Esophagus muscularis mucosa (tissue), 4 donors: ENCODE measurements around the gene SLC4A4. TPM values are rescaled to one million over a fixed set of nuclear protein-coding genes. Genes with fewer than 3 reads are reported as not detected.

ENCODE experiments used
- DNase-seq: peaks from one replicate; pipeline ENCODE4 v3.0.0-alpha.2; 2017; ENCODE audit errors: extremely low spot score
- H3K27ac ChIP-seq, 4 donors: fragments of 200-600 bp; sonication (generic); replicated peaks in 1 of 4; 1 replicate in 3 of 4; 2 replicates in 1 of 4; pipeline ENCODE4 v1.5.1; 2016 to 2019; ENCODE audit warnings: mild to moderate bottlenecking in 1 of 4
- H3K27me3 ChIP-seq, 4 donors: fragments of 200-600 bp; sonication (generic); one replicate each; pipeline versions ENCODE4 v1.5.1 to v1.6.0; 2016 to 2019
- H3K36me3 ChIP-seq, 4 donors: fragments of 200-600 bp; sonication (generic); one replicate each; pipeline ENCODE4 v1.5.1; 2016 to 2019
- H3K4me1 ChIP-seq, 4 donors: fragments of 200-600 bp; sonication (generic); one replicate each; pipeline ENCODE4 v1.5.1; 2016 to 2019
- H3K4me3 ChIP-seq, 4 donors: fragments of 200-600 bp; sonication (generic); 1 replicate in 2 of 4; 2 replicates in 2 of 4; pipeline ENCODE4 v1.5.1; 2016 to 2019; ENCODE audit warnings: mild to moderate bottlenecking in 4 of 4, moderate library complexity in 1 of 4
- H3K9me3 ChIP-seq, 4 donors: fragments of 200-600 bp; sonication (generic); 1 replicate in 3 of 4; 2 replicates in 1 of 4; pipeline ENCODE4 v1.5.1; 2016 to 2019
- EP300 ChIP-seq: sonication (generic); formaldehyde crosslinking; IDR thresholded peaks from one replicate; pipeline ENCODE4 v1.6.1; 2017; ENCODE audit warnings: antibody characterized with exemption
- POLR2A ChIP-seq: fragments of 450-650 bp; IDR thresholded peaks from one replicate; pipeline ENCODE4 v1.6.1; 2017; ENCODE audit warnings: antibody characterized with exemption, moderate library complexity, mild to moderate bottlenecking, low read depth
- POLR2AphosphoS5 ChIP-seq, 2 donors: sonication (generic); formaldehyde crosslinking; IDR thresholded peaks; one replicate each; pipeline ENCODE4 v1.6.1; 2017; ENCODE audit warnings: antibody characterized with exemption in 2 of 2
- WGBS: methylation state at CpG from one replicate; pipeline ENCODE4 v1.1.5; 2018; 5-methylcytosine and 5-hydroxymethylcytosine counted together
- intact Hi-C: fragments of 100-400 bp; cut with DNase I; formaldehyde crosslinking; loops from one replicate; pipeline ENCODE4 v1.15.1; 2023
- total RNA-seq, 4 donors: library from RNA; depleted of rRNA; stranded (reverse); fragments of >200 nt; gene quantifications; one replicate each; pipeline versions ENCODE4 v1.1.0 to v1.2.1, GENCODE V29; 2016
- TF ChIP-seq, protein P1 (sequence below), 3 experiments: fragments of 200-600 bp in 2 of 3; fragments of 450-650 bp in 1 of 3; sonication (generic) in 2 of 3; IDR thresholded peaks; one replicate each; pipeline ENCODE4 v1.5.1; 2017 to 2019; ENCODE audit warnings: antibody characterized with exemption in 3 of 3, mild to moderate bottlenecking in 2 of 3, moderate library complexity in 1 of 3

Gene SLC4A4
- total RNA-seq, 4 donors from 2014 or later: 1.2 to 4.8 (median 2.7) TPM

- H3K9me3 ChIP-seq: no peaks in the 10 kb centered on the region
- H3K4me3 ChIP-seq: no peak overlapping the region
- DNase-seq: no peak
- H3K27ac ChIP-seq: no peak overlapping the region
- no peaks in the 10 kb centered on the region for H3K4me1 ChIP-seq
- WGBS: 77% methylated on average over 4 of the region's 4 CpGs
- H3K36me3 ChIP-seq: no peaks in the 10 kb centered on the region
- intact Hi-C loops: no loop called here
- no peaks in the 10 kb centered on the region for H3K27me3 ChIP-seq
- TF ChIP-seq, protein P1, sequence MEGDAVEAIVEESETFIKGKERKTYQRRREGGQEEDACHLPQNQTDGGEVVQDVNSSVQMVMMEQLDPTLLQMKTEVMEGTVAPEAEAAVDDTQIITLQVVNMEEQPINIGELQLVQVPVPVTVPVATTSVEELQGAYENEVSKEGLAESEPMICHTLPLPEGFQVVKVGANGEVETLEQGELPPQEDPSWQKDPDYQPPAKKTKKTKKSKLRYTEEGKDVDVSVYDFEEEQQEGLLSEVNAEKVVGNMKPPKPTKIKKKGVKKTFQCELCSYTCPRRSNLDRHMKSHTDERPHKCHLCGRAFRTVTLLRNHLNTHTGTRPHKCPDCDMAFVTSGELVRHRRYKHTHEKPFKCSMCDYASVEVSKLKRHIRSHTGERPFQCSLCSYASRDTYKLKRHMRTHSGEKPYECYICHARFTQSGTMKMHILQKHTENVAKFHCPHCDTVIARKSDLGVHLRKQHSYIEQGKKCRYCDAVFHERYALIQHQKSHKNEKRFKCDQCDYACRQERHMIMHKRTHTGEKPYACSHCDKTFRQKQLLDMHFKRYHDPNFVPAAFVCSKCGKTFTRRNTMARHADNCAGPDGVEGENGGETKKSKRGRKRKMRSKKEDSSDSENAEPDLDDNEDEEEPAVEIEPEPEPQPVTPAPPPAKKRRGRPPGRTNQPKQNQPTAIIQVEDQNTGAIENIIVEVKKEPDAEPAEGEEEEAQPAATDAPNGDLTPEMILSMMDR (IDR thresholded peaks at IDR 0.05): no peak
- TF ChIP-seq EP300: no peak
- no peak for TF ChIP-seq POLR2AphosphoS5 (IDR thresholded peaks at IDR 0.05)
- TF ChIP-seq POLR2A: no peak
Measured at GRCh38 chr4:71460371-71460770, 121.6 kb downstream of the SLC4A4 start.

DNA sequence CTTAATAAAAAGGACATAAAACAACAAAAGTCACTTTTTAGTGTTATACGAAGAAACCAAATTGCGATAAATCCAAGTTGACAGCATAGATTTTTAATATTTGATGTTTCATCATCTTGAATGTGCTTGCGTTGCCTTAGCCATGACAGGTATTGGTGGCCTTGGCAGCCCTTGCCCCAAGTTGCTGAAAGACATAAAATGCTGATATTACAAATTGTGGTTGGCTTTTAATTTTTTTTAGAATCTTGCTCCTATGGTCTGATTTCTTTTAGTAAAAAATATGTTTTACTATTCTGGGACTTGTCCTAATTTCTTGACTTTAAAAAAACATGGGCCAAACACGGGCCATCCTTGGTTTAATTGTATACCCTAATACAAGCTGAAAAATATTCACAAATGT lies 122.6 kb downstream of the SLC4A4 start:
- Histone ChIP-seq H3K4me1 (no peaks in the 10 kb centered on the region), H3K36me3 (no peaks in the 10 kb centered on the region), H3K9me3 (no peaks in the 10 kb centered on the region), H3K4me3 (no peak overlapping the region), H3K27ac (no peak overlapping the region), H3K27me3 (no peaks in the 10 kb centered on the region)
- TF ChIP-seq EP300 (no peak), POLR2AphosphoS5 (IDR thresholded peaks at IDR 0.05) (no peak), POLR2A (no peak)
- TF ChIP-seq, protein P1 (IDR thresholded peaks at IDR 0.05): no peak
- WGBS: 95% methylated on average over 4 of the region's 4 CpGs
- intact Hi-C loops: no loop called here
- no peak for DNase-seq

DNA sequence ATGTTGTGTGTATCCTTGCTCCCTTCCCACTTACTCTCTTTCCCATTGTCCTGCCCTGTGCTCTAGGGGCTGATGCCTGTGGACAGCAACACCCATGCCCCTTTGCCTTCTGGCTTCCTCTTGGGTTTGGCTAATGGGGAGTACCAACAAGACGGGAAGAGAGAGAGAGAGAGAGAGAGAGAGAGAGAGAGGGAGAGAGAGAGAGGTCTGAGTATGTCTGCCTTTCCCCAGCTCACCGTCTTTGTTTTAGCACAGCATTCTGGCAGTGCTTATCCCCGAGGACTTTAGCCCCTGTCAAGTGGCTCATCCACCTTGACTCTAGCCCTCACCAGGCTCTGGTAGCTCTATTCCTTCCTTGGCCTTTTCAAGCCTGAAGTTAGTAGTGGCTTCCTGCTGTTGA lies 128.0 kb downstream of the SLC4A4 start:
- Histone ChIP-seq H3K36me3 (peaks cover 0 to 6% (median 0%) of the 10 kb centered on the region in 4 donors), H3K9me3 (no peaks in the 10 kb centered on the region), H3K4me1 (no peaks in the 10 kb centered on the region), H3K27ac (no peak overlapping the region), H3K4me3 (no peak overlapping the region), H3K27me3 (no peaks in the 10 kb centered on the region)
- intact Hi-C loops: no loop called here
- WGBS: 79% methylated on average over 3 of the region's 3 CpGs
- no peak for DNase-seq
- TF ChIP-seq POLR2AphosphoS5 (IDR thresholded peaks at IDR 0.05): no peak
- no peak for TF ChIP-seq POLR2A
- TF ChIP-seq, protein P1 (IDR thresholded peaks at IDR 0.05): no peak
- no peak for TF ChIP-seq EP300

DNA sequence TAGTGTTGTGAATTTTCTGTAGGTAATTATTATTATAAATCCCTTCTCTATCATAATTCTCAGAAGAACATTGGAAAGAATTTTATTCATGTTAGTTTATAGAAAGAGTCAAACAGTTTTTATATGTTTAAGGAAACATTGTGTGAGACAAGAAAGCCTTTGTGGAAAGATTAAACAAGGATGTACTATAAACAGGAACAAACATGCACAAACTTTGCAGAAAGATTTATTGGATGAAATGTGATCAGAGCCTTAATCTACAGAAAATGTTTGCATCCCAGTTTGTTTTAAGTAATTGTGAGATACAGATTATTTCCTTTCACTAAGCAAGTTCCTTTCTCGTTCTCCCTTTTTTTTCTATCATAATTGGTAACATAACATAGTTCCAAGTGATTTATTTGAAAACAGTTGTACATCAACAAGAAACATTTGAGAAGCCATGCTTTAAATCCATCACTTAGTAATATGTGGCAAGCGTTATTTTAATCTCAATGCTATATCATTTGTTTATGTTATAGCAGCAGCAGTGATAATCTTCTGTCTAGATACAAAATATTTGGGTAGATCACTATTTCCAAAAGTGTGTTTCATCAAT lies 129.4 kb downstream of the SLC4A4 start:
- no peaks in the 10 kb centered on the region for H3K4me1 ChIP-seq
- DNase-seq: no peak
- H3K27ac ChIP-seq: no peak overlapping the region
- TF ChIP-seq EP300: no peak
- no peak for TF ChIP-seq POLR2A
- TF ChIP-seq, protein P1 (IDR thresholded peaks at IDR 0.05): no peak
- TF ChIP-seq POLR2AphosphoS5 (IDR thresholded peaks at IDR 0.05): no peak
- H3K9me3 ChIP-seq: no peaks in the 10 kb centered on the region
- no peak overlapping the region for H3K4me3 ChIP-seq
- peaks cover 0 to 12% (median 0%) of the 10 kb centered on the region in 4 donors for H3K36me3 ChIP-seq
- WGBS: 46% methylated on average over 2 of the region's 2 CpGs
- intact Hi-C loops: no loop called here
- H3K27me3 ChIP-seq: no peaks in the 10 kb centered on the region

- H3K36me3 ChIP-seq: peaks cover 0 to 12% (median 0%) of the 10 kb centered on the region in 4 donors
- TF ChIP-seq POLR2A (no peak), EP300 (no peak), POLR2AphosphoS5 (IDR thresholded peaks at IDR 0.05) (no peak)
- TF ChIP-seq, protein P1 (IDR thresholded peaks at IDR 0.05): no peak
- no peak for DNase-seq
- intact Hi-C loops: no loop called here
- no peaks in the 10 kb centered on the region for H3K4me1 ChIP-seq
- H3K27ac ChIP-seq: no peak overlapping the region
- no peak overlapping the region for H3K4me3 ChIP-seq
- no peaks in the 10 kb centered on the region for H3K27me3 ChIP-seq
- H3K9me3 ChIP-seq: no peaks in the 10 kb centered on the region
Measured at GRCh38 chr4:71469541-71469940, 130.7 kb downstream of the SLC4A4 start.
